ENCODE results near the gene SAMSN1. TPM values are rescaled to one million over a fixed set of nuclear protein-coding genes. Genes with fewer than 3 reads are reported as not detected.

The SAMSN1 gene
- total and polyA plus RNA-seq, 2 of the 8 experiments (the other 6 are each of a cell fraction or from before 2014, with no cell fraction given): 0.50 to 3.0 TPM

DNA sequence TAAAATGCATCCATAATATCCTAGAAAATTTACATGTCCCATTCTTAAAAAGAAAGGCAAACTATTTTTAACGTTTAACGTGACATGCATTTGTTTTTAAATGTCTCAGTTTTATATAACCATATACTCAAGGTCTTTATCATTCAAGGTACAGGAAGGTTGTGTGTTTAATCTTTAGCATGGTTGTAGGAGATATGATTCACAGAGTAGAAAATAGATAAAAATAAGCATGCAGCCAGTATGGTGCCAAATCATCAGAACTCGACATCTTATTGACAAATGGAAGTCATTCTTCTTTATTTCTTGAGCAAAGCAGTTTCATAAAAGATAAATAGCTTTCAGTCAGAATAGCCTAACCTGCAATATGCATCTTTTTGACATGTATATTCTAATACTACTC, 51.0 kb downstream of the SAMSN1 start:
- Histone ChIP-seq H4K5ac (ENCODE audit: insufficient read length, low read depth, low read length) (no peak overlapping the region), H2BK20ac (ENCODE audit: low read length) (no peak overlapping the region), H3K36me3 (ENCODE audit: control insufficient read depth in 2 of 4, insufficient read depth in 4 of 4, low read length in 3 of 4) (no peaks in the 10 kb centered on the region), H3K27ac (ENCODE audit: low read depth, low read length) (no peak overlapping the region), H3K79me1 (ENCODE audit: low read depth, low read length) (no peaks in the 10 kb centered on the region), H2AK5ac (ENCODE audit: low read depth, low read length) (no peak overlapping the region), H3K4ac (replicated peaks; ENCODE audit: insufficient read length, low read depth, low read length) (no peak overlapping the region), H2BK12ac (ENCODE audit: low read depth, low read length) (no peak overlapping the region), H2BK120ac (replicated peaks; ENCODE audit: low read depth, low read length) (no peak overlapping the region), H3K27me3 (replicated peaks in 1 of 4; ENCODE audit: control insufficient read depth in 3 of 4, extremely low read depth in 1 of 4, insufficient read depth in 3 of 4, low read length in 3 of 4) (no peaks in the 10 kb centered on the region), H4K8ac (ENCODE audit: extremely low read depth, insufficient read depth, low read length) (no peak overlapping the region), H3K4me1 (replicated peaks in 1 of 4; ENCODE audit: control insufficient read depth in 3 of 4, insufficient read depth in 4 of 4, low read length in 3 of 4) (0 out of 7 replicates have a peak, but pooled peaks cover 0 to 2% (median 0%) of the 10 kb centered on the region in 4 experiments), H4K20me1 (replicated peaks in 1 of 2; ENCODE audit: control insufficient read depth in 1 of 2, insufficient read depth in 2 of 2, low read length in 2 of 2) (no peaks in the 10 kb centered on the region), H3K9me3 (ENCODE audit: insufficient read depth in 2 of 2, low read depth in 1 of 2, low read length in 1 of 2) (no peaks in the 10 kb centered on the region), H3K4me3 (ENCODE audit: extremely low read depth in 1 of 4, insufficient read depth in 2 of 4, low read depth in 3 of 4, low read length in 4 of 4) (no peak overlapping the region), H2BK15ac (ENCODE audit: low read length) (no peak overlapping the region), H3K23ac (ENCODE audit: insufficient read length) (no peak overlapping the region), H2BK5ac (ENCODE audit: low read depth, low read length) (no peak overlapping the region), H4K91ac (replicated peaks; ENCODE audit: insufficient read length, low read length) (no peak overlapping the region), H3K56ac (replicated peaks; ENCODE audit: insufficient read length, low read depth, low read length) (no peak overlapping the region), H3K18ac (ENCODE audit: extremely low read depth, low read length) (no peak overlapping the region), H3K23me2 (ENCODE audit: low read depth, low read length) (no peaks in the 10 kb centered on the region), H3K79me2 (ENCODE audit: control insufficient read depth in 1 of 2, insufficient read depth in 2 of 2, low read length in 2 of 2) (no peaks in the 10 kb centered on the region), H3K4me2 (ENCODE audit: insufficient read depth in 1 of 2, low read depth in 2 of 2, low read length in 2 of 2) (no peak overlapping the region), H3K9ac (replicated peaks in 1 of 4; ENCODE audit: extremely low read depth in 1 of 4, low read depth in 3 of 4, low read length in 3 of 4) (no peak overlapping the region; a peak in 1 of 7 replicates), H3K14ac (ENCODE audit: insufficient read length) (no peak overlapping the region), H2AFZ (ENCODE audit: low read length) (no peak overlapping the region)
- WGBS, 2 experiments (ENCODE audit: extremely low coverage in 1 of 2, insufficient coverage in 1 of 2, insufficient read length in 1 of 2, insufficient replicate concordance in 2 of 2, low coverage in 1 of 2, low lambda C conversion rate in 2 of 2, missing lambda C conversion rate in 1 of 2): 91% methylated on average over 3 of the region's 3 CpGs; no CpG with 5 or more reads in 1 of the 2 experiments
- no peak for DNase-seq (ENCODE audit: low read depth in 1 of 2, low spot score in 2 of 2)
- CTCF ChIA-PET (ENCODE audit: partially characterized antibody): interaction anchor here (0.7 kb wide), 1 partner anchor 12 kb away, joined by 3 read pairs; no protein-coding TSS in a partner anchor
- POLR2A ChIA-PET (ENCODE audit: partially characterized antibody): no interaction called here
- FAIRE-seq: no peak
- TF ChIP-seq, protein P1, sequence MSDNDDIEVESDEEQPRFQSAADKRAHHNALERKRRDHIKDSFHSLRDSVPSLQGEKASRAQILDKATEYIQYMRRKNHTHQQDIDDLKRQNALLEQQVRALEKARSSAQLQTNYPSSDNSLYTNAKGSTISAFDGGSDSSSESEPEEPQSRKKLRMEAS (IDR thresholded peaks at IDR 0.05): no peak
- TF ChIP-seq, protein P2, sequence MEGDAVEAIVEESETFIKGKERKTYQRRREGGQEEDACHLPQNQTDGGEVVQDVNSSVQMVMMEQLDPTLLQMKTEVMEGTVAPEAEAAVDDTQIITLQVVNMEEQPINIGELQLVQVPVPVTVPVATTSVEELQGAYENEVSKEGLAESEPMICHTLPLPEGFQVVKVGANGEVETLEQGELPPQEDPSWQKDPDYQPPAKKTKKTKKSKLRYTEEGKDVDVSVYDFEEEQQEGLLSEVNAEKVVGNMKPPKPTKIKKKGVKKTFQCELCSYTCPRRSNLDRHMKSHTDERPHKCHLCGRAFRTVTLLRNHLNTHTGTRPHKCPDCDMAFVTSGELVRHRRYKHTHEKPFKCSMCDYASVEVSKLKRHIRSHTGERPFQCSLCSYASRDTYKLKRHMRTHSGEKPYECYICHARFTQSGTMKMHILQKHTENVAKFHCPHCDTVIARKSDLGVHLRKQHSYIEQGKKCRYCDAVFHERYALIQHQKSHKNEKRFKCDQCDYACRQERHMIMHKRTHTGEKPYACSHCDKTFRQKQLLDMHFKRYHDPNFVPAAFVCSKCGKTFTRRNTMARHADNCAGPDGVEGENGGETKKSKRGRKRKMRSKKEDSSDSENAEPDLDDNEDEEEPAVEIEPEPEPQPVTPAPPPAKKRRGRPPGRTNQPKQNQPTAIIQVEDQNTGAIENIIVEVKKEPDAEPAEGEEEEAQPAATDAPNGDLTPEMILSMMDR (IDR thresholded peaks at IDR 0.05; ENCODE audit: control extremely low read depth in 1 of 3, insufficient read depth in 1 of 3, low read depth in 1 of 3, low read length in 3 of 3): no peak
- no peak for TF ChIP-seq SP4 (IDR thresholded peaks at IDR 0.05; ENCODE audit: low read length)
- no peak for TF ChIP-seq RFX5 (IDR thresholded peaks at IDR 0.05; ENCODE audit: borderline replicate concordance, low read depth, low read length)

All from H1 (cell line).